Testis (tissue), 2 donors: Measurements from ENCODE around the gene SEPTIN2.
"Not testable (repeated sequence)": the region's sequence is repeated elsewhere in the genome, so short reads cannot be mapped to it uniquely, and the experiment has no call there.

ENCODE experiments used
- CTCF ChIP-seq, 3 experiments: fragments of 450-650 bp in 2 of 3; fragments of 200-600 bp in 1 of 3; sonication (generic) in 1 of 3; IDR thresholded peaks; one replicate each; pipeline ENCODE4 v1.5.1; 2016 to 2019; ENCODE audit warnings: antibody characterized with exemption in 3 of 3, mild to moderate bottlenecking in 2 of 3, moderate library complexity in 1 of 3
- POLR2A ChIP-seq: fragments of 450-650 bp; IDR thresholded peaks from one replicate; pipeline ENCODE4 v1.6.1; 2017; ENCODE audit warnings: antibody characterized with exemption, mild to moderate bottlenecking, moderate library complexity

GRCh38 chr2:241293378-241293797, 22.3 kb upstream of the SEPTIN2 start:
- TF ChIP-seq POLR2A; CTCF (IDR thresholded peaks at IDR 0.05): not testable (repeated sequence)
